IgD-negative memory B cell (primary cell): ENCODE data around the gene DRG1. TPM values are rescaled to one million over a fixed set of nuclear protein-coding genes. Genes with fewer than 3 reads are reported as not detected.
A peak's percentile ranks its signal among the peaks of the same experiment; 100 is the strongest.
"Not testable (repeated sequence)": the region's sequence is repeated elsewhere in the genome, so short reads cannot be mapped to it uniquely, and the experiment has no call there.

Source experiments
- H3K27ac Mint-ChIP-seq, 3 donors: one replicate each; pipeline ENCODE4 v1.8.0; 2020 to 2022; ENCODE audit warnings: mild to moderate bottlenecking in 3 of 3, mixed read lengths in 3 of 3, moderate library complexity in 1 of 3
- H3K27me3 Mint-ChIP-seq: one replicate; pipeline ENCODE4 v1.8.0; 2021; ENCODE audit warnings: mixed read lengths
- H3K36me3 Mint-ChIP-seq: one replicate; pipeline ENCODE4 v1.8.0; 2020; ENCODE audit warnings: mild to moderate bottlenecking, mixed read lengths
- H3K4me1 Mint-ChIP-seq, 3 donors: one replicate each; pipeline ENCODE4 v1.8.0; 2020 to 2022; ENCODE audit warnings: mixed read lengths in 3 of 3, mild to moderate bottlenecking in 1 of 3
- H3K4me3 Mint-ChIP-seq, 4 donors: one replicate each; pipeline ENCODE4 v1.8.0; 2020 to 2022; ENCODE audit warnings: mild to moderate bottlenecking in 4 of 4, mixed read lengths in 4 of 4, moderate library complexity in 3 of 4
- H3K9me3 Mint-ChIP-seq, 3 donors: one replicate each; pipeline ENCODE4 v1.8.0; 2020 to 2021; ENCODE audit warnings: mixed read lengths in 3 of 3, mild to moderate bottlenecking in 1 of 3
- polyA plus RNA-seq: library from polyadenylated mRNA; unstranded; fragments of 300-500 nt; fragmentation: Illumina TruSeq; gene quantifications from one replicate; pipeline ENCODE4 v1.2.3, GENCODE V29; 2021

DRG1 gene, protein sequence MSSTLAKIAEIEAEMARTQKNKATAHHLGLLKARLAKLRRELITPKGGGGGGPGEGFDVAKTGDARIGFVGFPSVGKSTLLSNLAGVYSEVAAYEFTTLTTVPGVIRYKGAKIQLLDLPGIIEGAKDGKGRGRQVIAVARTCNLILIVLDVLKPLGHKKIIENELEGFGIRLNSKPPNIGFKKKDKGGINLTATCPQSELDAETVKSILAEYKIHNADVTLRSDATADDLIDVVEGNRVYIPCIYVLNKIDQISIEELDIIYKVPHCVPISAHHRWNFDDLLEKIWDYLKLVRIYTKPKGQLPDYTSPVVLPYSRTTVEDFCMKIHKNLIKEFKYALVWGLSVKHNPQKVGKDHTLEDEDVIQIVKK
- 88.7 TPM for polyA plus RNA-seq

DNA sequence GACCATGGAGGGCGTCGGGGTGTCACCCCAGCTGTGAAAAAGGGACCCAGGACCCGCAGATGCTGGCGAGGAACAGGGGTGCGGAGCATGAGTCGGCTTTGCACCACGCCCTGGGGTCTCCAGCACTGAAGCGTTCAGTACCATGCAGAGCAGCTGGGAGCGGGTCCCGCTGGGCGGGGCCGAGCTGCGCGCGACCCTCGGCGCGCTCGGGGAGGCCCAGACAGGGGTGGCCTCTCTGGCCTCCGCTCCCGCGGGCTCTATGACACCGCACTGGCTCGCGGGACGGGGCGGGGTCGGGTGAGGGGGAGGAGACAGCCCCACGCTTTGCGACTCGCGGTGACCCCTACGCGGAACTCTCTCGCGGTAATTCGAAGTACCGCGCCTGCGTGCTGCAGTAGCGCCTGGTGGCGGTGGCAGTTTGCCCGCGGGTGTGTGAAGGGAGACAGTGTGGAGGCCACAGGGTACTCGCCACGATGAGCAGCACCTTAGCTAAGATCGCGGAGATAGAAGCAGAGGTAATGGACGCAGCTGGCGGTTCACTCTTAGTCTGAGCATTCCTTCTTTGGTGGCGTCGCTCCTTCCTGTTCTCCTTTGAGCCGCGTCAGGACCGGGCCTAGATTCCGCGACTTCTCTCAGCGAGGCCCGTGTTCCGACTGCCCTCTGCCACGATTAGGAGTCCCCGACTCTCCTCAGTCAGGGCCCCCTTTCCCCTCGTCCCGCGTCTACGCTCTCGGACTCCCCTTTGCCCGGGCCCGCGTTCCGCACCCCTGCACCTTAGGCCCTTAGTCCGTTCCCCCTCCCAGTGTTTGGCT, at the start of gene DRG1:
TSS of gene DRG1 (plus strand) at position 394 of the 812 bp plus-strand sequence. CDS start at position 474, 80 bp downstream.
- Mint-ChIP-seq H3K9me3 (no peaks in the 10 kb centered on the region), H3K4me3 (peak within 1 kb of the TSS; percentile 93 to 99 (median 98)), H3K4me1 (peaks cover 15 to 22% (median 17%) of the 10 kb centered on the region in 3 donors), H3K27ac (peak within 1 kb of the TSS; percentile 91 to 97 (median 95)), H3K27me3 (peaks cover 1% of the 10 kb centered on the region), H3K36me3 (peaks cover under 1% of the 10 kb centered on the region)

DNA sequence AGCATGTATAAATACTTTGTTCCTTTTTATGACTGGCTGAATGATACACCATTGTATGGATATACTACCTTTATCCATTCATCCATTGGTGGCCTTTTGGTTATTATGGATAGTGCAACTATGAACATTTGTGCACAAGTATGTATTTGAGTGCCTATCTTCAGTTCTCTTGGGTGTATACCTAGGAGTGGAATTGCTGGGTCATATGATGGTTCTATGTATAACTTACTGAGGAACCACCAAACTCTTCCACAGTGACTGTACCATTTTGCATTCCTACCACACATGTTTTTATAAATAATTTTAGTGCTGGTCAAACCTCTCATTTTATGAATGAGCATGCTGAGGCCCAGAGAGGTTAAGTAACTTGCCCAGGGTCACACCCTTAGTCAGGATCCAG, 49.4 kb upstream of the DRG1 start:
- Mint-ChIP-seq H3K27me3 (no peaks in the 10 kb centered on the region), H3K27ac (peak overlapping the region in 1 of 3 donors; percentile 81), H3K4me1 (peaks cover 4 to 6% (median 4%) of the 10 kb centered on the region in 3 donors), H3K9me3 (no peaks in the 10 kb centered on the region), H3K36me3 (no peaks in the 10 kb centered on the region), H3K4me3 (peak overlapping the region in 1 of 4 donors; percentile 83)

DNA sequence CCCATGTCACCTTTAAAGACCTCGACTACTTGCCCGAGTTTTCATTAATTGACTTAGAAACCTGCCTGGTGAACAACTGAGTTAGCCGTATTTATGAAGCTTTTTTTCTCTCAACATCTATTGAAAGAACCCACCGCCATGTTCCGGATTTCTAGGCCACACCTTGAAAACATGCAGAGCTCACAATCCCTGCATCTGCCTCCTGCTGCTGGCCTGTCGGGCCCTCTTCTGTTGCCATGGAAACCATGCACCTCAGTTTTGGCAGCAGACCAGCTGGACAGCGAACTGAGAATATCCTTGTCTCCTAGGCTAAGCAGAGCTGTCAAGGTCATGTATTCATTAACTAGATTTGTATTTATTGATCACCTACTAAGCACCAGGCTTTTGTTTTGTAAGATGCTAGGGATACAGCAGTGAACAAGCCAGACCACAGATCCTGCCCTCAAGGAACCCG, 49.0 kb upstream of the DRG1 start:
- no peaks in the 10 kb centered on the region for H3K9me3 Mint-ChIP-seq
- no peaks in the 10 kb centered on the region for H3K36me3 Mint-ChIP-seq
- H3K4me3 Mint-ChIP-seq: peak overlapping the region in 1 of 4 donors; percentile 83
- H3K27me3 Mint-ChIP-seq: no peaks in the 10 kb centered on the region
- peaks cover 3 to 6% (median 3%) of the 10 kb centered on the region in 3 donors for H3K4me1 Mint-ChIP-seq
- H3K27ac Mint-ChIP-seq: peak overlapping the region in 1 of 3 donors; percentile 70

DNA sequence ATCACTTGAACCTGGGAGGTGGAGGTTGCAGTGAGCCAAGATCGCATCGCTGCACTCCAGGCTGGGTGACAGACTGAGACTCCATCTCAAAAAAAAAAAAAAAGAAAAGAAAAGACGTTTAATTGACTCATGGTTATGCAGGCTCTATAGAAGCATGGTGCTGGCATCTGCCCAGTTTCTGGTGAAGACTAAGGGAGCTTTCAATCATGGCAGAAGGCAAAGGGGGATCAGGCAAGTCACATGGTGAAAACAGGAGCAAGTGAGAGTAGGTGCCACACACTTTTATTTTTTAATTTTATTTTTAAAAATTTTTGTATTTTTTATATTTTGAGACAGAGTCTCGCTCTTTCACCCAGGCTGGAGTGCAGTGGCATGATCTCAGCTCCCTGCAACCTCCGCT, 44.9 kb upstream of the DRG1 start:
- no peaks in the 10 kb centered on the region for H3K36me3 Mint-ChIP-seq
- H3K4me1 Mint-ChIP-seq: no peaks in the 10 kb centered on the region
- no peaks in the 10 kb centered on the region for H3K9me3 Mint-ChIP-seq
- H3K4me3 Mint-ChIP-seq: no peak overlapping the region
- peaks cover 3% of the 10 kb centered on the region for H3K27me3 Mint-ChIP-seq
- no peak overlapping the region for H3K27ac Mint-ChIP-seq

DNA sequence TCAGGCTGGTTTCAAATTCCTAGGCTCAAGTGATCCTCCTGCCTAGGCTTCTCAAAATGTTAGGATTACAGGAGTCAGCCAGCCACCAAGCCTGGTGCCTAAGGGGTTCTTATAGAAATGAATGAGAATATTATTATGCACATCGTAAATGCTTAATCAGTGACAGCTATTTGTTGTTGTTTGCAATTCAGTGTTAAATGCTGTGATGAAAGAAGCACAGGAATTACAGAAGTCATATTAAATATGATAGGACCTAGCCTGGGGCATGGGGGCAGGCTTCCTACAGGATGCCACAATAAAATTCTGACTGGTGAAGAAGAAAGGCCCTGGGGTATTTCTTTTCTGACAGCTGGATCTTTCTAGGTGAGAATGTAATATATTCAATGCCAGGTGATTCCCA, 39.4 kb upstream of the DRG1 start:
- H3K36me3 Mint-ChIP-seq: no peaks in the 10 kb centered on the region
- H3K4me3 Mint-ChIP-seq: no peak overlapping the region
- H3K4me1 Mint-ChIP-seq: no peaks in the 10 kb centered on the region
- H3K27ac Mint-ChIP-seq: no peak overlapping the region
- peaks cover 3% of the 10 kb centered on the region for H3K27me3 Mint-ChIP-seq
- no peaks in the 10 kb centered on the region for H3K9me3 Mint-ChIP-seq

DNA sequence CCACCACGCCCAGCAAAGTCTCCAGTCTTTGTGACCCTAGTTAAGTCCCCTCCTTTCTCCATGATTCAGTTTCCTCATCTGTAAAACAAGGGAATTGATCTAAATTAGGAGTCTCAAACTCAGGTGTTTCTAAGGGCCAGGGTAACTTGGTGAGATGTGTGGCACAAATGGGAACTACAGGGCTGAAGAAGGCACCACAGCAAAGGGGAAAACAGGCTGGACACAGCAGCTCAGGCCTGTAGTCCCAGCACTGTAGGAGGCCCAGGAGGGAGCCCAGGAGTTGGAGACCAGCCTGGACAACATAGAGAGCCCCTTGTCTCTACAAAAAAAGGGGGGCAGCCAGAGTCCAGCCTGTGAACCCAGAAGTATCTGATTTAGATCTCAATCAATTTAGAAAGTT, 37.7 kb upstream of the DRG1 start:
- Mint-ChIP-seq H3K4me1 (no peaks in the 10 kb centered on the region), H3K4me3 (no peak overlapping the region), H3K9me3 (no peaks in the 10 kb centered on the region), H3K36me3 (no peaks in the 10 kb centered on the region), H3K27me3 (peaks cover 3% of the 10 kb centered on the region), H3K27ac (no peak overlapping the region)

DNA sequence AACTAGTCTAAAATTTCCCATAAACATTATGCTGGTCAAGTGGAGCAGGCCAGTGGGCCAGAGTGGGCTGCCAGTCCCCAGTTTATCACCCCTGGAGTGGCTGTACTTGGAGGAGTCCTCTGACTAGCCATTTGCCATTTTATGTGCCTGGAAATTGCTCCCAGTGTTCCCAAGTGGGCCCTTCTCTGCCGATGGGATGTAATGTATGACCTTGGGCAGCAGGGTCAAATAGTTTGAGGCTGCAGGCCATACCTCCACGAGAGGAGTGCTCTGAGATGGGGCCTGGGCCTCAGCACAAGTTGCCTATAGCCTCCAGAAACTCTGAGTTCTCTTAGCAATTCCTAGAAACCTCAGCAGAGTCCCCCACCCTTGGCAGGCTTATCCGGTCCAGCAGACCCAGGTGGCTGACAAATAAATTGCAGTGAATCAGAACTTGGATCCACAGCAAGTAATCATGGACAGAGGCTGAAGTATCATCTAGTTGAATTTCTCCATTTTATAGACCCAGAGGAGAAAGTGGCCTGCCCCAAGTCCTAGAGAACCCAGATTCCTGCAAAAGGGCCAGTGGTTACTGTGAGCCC, 35.4 kb upstream of the DRG1 start:
- Mint-ChIP-seq H3K27ac (no peak overlapping the region), H3K4me3 (no peak overlapping the region), H3K4me1 (no peaks in the 10 kb centered on the region), H3K36me3 (no peaks in the 10 kb centered on the region), H3K27me3 (no peaks in the 10 kb centered on the region), H3K9me3 (no peaks in the 10 kb centered on the region)

DNA sequence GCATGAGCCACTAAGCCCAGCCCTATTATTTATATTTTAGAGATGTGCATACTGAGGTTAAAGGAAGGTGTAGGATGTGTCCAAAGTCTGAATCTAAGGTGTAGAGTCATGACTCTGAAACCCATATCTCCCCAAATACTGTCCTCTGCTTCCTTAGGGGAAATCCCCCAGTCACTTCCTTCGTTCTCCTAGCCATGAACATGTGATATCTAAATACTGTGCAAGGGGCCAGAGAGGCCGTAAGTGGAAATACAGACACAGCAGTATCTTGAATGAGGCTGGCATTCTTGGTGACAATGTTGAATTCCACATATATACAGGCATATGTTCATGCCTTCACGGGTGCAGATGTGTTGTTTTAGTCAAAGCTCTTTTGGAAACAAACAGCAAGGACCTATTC, 32.0 kb upstream of the DRG1 start:
- Mint-ChIP-seq H3K9me3 (no peaks in the 10 kb centered on the region), H3K4me1 (no peaks in the 10 kb centered on the region), H3K4me3 (no peak overlapping the region), H3K36me3 (no peaks in the 10 kb centered on the region), H3K27me3 (no peaks in the 10 kb centered on the region), H3K27ac (no peak overlapping the region)

DNA sequence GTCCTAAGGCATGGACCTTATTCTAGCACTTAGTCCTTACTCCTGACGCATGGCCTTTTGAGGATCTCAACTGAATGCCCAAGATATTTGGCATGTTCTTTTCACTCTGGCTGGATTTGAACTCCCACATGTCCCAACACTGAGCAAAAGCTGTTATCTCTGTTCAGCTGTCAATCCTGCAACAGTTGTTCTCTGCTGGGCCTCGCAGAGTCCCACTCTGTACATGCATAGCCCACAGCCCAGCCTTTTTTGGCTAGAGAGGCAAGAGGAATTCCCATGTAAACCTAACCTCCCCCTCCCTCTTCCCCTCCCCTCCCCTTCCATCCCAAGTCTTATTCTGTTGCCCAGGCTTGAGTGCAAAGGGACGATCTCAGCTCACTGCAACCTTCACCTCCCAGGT, 21.8 kb upstream of the DRG1 start:
- H3K4me1 Mint-ChIP-seq: peaks cover 0 to 2% (median under 1%) of the 10 kb centered on the region in 3 donors
- no peak overlapping the region for H3K27ac Mint-ChIP-seq
- peaks cover 2% of the 10 kb centered on the region for H3K27me3 Mint-ChIP-seq
- no peak overlapping the region for H3K4me3 Mint-ChIP-seq
- H3K36me3 Mint-ChIP-seq: no peaks in the 10 kb centered on the region
- H3K9me3 Mint-ChIP-seq: no peaks in the 10 kb centered on the region

DNA sequence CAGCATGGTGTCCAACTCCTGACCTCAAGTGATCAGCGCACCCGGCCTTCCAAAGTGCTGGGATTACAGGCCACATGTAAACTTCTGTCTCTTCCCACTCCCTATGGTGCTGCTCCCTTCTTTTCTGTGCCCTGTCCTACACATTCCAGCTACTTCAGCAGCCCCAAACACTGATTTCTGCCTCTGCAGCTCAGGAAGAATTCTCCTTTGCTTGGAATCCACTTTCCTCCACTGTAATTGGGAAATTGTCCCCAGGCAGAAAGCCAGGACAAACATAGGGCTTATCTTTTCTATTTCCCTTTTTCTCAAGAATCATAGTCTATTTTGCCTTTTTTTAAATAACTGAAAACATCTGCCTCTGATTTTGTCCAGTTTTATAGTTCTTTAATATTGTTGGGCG, 21.3 kb upstream of the DRG1 start:
- Mint-ChIP-seq H3K36me3 (no peaks in the 10 kb centered on the region), H3K27me3 (peaks cover 2% of the 10 kb centered on the region), H3K9me3 (peaks cover 0 to 1% (median 0%) of the 10 kb centered on the region in 3 donors), H3K4me1 (peaks cover 0 to 2% (median 2%) of the 10 kb centered on the region in 3 donors), H3K27ac (peak overlapping the region in 1 of 3 donors; percentile 76), H3K4me3 (no peak overlapping the region)

DNA sequence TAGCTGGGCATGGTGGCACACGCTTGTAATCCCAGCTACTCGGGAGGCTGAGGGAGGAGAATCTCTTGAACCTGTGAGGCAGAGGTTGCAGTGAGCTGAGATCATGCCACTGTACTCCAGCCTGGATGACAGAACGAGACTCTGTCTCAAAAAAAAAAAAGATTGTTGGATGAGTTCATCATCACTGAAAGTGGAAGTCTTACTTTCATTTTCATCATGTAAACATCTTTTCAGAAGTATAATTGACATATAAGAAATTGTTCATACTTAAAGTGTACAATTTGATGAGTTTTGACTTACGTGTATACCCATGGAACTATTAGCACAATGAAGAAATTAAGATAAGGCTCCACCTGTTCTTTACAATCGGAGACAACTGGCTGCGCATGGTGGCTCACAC, 20.8 kb upstream of the DRG1 start:
- H3K36me3 Mint-ChIP-seq, H3K4me3 Mint-ChIP-seq, H3K4me1 Mint-ChIP-seq, H3K27me3 Mint-ChIP-seq, H3K9me3 Mint-ChIP-seq, H3K27ac Mint-ChIP-seq: not testable (repeated sequence)

DNA sequence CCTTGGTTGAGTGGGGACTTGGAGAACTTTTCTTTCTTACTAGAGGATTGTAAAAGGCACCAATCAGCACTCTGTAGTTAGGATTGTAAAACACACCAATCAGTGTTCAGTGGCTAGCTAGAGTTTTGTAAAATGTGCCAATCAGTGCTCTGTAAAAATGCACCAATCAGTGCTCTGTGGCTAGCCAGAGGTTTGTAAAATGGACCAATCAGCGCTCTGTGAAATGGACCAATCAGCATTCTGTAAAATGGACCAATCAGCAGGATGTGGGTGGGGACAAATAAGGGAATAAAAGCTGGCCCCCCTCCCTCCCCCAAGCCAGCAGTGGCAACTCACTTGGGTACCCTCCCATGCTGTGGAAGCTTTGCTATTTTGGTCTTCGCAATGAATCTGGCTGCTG, 5.5 kb upstream of the DRG1 start:
- Mint-ChIP-seq H3K36me3 (peaks cover 3% of the 10 kb centered on the region), H3K4me1 (peaks cover 0 to 2% (median 2%) of the 10 kb centered on the region in 3 donors), H3K9me3 (no peaks in the 10 kb centered on the region), H3K27me3 (peaks cover 3% of the 10 kb centered on the region), H3K27ac (no peak overlapping the region), H3K4me3 (no peak overlapping the region)

DNA sequence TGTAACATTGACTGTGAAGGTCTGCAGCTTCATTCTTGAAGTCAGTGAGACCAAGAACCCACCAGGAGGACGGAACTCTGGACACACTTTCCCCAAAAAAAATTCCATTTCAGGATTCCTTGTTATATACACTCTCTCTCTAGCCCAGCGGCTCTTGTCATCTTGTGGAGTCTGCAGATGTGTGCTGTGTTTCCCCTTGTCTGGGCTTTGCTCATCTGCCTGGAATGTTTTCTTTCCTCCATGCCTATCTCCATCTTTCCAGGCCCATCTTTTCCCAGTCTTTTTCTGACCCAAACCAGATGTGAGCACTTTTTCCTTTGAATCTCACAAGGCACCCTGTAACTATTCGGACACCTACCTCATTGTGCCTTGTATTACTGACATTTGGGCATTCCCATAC, 5.1 kb upstream of the DRG1 start:
- Mint-ChIP-seq H3K9me3 (no peaks in the 10 kb centered on the region), H3K27me3 (peaks cover 3% of the 10 kb centered on the region), H3K4me1 (peaks cover 0 to 5% (median 3%) of the 10 kb centered on the region in 3 donors), H3K4me3 (no peak overlapping the region), H3K27ac (no peak overlapping the region), H3K36me3 (peaks cover 3% of the 10 kb centered on the region)

DNA sequence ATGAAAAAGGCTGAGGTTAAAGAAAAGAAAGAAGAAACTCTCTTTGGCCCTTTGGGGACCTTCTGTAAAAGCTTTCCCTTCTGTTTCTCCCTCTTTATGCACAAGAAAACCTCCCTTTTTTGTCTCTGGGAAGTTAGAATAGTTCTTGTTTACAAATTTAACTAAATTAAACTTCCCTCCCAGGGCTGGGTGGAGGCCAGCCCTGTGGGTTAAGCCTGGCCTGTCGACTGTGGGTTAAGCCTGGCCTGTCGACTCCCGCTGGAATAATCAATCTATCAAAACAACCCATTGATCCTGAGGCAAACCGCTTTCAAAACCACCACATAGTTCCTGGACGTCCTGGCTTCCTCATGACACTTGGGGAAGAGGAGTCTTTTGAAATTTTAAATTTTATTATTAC, 1.2 kb upstream of the DRG1 start:
- Mint-ChIP-seq H3K36me3 (peaks cover 3% of the 10 kb centered on the region), H3K4me1 (peaks cover 15 to 22% (median 17%) of the 10 kb centered on the region in 3 donors), H3K27me3 (peaks cover 3% of the 10 kb centered on the region), H3K9me3 (no peaks in the 10 kb centered on the region), H3K27ac (peak overlapping the region in 1 of 3 donors; percentile 63), H3K4me3 (peak overlapping the region in 3 of 4 donors; percentile 12 to 82 (median 72))

DNA sequence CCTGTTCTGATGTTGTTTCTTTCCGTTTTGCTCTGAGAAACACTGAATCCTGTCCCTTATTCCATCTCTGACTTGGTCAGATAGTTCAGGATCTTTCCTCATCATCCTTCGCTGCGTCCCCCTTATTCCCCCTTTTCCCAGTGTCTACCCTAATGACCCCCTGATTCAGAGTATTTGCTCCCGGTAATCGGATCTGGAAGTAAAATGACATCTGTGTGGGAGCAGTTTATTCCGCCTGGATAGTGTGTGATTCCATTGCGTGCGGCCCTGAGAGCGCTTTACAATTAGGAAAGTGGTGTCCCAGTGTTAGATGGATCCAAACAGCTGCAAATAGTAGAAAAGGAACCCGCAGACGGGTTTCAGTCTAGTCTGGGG, 606 bp downstream of the DRG1 start:
- H3K27ac Mint-ChIP-seq: peak overlapping the region; percentile 91 to 97 (median 95)
- H3K36me3 Mint-ChIP-seq: no peaks in the 10 kb centered on the region
- H3K27me3 Mint-ChIP-seq: no peaks in the 10 kb centered on the region
- H3K4me1 Mint-ChIP-seq: peaks cover 15 to 22% (median 17%) of the 10 kb centered on the region in 3 donors
- peak overlapping the region; percentile 93 to 99 (median 98) for H3K4me3 Mint-ChIP-seq
- no peaks in the 10 kb centered on the region for H3K9me3 Mint-ChIP-seq
